Measurements from ENCODE around the gene AGPS.
A peak's percentile ranks its signal among the peaks of the same experiment; 100 is the strongest.
"Not testable (repeated sequence)": the region's sequence is repeated elsewhere in the genome, so short reads cannot be mapped to it uniquely, and the experiment has no call there.

The AGPS gene

DNA sequence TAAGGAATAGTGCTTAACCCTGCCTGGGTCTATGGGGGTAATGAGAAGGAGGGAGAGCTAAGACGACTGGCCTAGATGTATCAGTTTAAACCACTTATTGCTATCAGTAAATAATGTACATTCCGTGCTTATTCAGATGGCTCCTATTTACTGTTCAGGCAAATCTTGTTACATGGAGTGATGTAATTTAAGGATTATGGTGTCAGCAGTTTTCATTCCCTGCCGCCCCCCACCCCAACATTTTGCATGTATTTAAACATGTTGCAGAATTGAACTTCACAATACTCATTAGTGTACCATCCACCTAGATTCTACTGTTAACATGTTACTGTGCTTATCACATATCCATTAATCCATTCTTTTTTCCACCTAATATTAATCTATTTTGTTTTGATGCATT lies 11.7 kb downstream of the AGPS start:
- no peak overlapping the region for H3K4me3 ChIP-seq (ENCODE audit: low read length)
- TF ChIP-seq, protein P1, sequence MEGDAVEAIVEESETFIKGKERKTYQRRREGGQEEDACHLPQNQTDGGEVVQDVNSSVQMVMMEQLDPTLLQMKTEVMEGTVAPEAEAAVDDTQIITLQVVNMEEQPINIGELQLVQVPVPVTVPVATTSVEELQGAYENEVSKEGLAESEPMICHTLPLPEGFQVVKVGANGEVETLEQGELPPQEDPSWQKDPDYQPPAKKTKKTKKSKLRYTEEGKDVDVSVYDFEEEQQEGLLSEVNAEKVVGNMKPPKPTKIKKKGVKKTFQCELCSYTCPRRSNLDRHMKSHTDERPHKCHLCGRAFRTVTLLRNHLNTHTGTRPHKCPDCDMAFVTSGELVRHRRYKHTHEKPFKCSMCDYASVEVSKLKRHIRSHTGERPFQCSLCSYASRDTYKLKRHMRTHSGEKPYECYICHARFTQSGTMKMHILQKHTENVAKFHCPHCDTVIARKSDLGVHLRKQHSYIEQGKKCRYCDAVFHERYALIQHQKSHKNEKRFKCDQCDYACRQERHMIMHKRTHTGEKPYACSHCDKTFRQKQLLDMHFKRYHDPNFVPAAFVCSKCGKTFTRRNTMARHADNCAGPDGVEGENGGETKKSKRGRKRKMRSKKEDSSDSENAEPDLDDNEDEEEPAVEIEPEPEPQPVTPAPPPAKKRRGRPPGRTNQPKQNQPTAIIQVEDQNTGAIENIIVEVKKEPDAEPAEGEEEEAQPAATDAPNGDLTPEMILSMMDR (conservative IDR thresholded peaks at IDR 0.05; ENCODE audit: low read depth, low read length): no peak
- no peak for DNase-seq (ENCODE audit: low read depth)

DNA sequence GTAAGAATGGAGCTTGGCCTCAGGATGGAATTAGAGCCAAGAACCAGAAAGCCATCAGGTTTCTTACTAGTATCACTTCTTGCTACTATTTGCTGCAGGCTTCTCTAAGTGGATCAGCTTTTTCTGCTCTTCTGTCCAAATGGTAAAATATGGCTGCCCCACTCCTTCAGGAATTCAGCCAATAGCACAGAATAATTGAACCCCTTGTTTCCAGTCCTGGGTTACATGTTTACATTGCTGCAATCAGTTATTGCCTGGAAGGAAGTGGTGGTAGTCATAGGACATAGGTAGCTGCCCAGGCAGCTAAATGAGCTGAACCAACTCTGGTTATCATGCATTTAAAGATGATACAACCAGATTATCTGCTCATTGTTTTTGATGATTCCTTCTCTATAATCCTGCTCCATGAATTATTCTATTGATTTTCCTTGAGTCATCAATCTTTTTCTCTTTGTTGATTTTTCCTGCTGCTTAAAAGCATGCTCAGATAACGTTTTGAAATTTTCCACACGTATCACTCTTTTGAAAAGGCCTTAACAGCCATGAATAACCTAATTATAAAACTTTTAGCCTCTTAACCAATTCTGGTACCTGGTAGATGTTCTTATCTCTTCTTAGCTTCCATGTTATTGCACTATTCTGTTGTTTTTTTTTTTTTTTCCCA lies 12.6 kb downstream of the AGPS start:
- TF ChIP-seq, protein P1 (conservative IDR thresholded peaks at IDR 0.05; ENCODE audit: low read depth, low read length): no peak

DNA sequence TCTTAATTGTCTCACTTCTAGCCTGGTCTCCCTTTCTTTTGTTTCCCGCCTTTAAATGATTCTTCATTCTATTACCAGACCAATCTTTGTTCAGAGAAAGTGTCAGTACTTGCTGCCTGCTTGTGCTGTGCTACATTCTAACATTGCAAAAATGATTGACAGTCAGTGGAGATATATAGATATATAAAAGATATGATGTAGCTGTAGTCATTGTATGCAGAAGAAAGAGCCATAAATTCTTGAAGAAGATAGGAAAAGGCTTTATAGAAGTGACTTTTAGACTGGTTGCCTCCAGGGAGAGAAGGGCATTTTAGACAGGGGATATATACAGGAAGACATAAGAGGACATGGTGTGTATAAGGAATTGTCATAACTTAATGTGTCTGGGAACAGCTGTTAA lies 13.6 kb downstream of the AGPS start:
- no peak overlapping the region for H3K4me3 ChIP-seq (ENCODE audit: low read length)
- no peak for DNase-seq (ENCODE audit: low read depth)

More for the DNA sequence above, 12.6 kb downstream of the AGPS start:
- DNase-seq (ENCODE audit: low read depth): no peak
- no peak overlapping the region for H3K4me3 ChIP-seq (ENCODE audit: low read length)

DNA sequence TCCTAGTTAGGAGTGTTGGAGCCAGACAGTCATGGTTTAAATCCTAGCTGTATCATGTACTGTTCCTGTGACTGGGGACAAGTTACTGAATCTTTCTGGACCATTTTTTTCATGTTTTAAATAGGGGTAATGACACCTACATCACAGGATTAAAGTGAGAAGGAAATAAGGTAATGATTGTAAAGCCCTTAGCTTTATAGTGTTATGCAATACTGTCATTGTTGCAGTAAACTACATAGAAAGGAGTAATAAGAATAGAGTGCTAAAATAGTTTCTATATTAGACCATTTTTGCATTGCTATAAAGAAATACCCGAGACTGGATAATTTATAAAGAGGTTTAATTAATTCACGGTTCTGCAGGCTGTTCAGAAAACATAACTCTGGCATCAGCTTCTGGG lies 14.5 kb downstream of the AGPS start:
- H3K4me3 ChIP-seq (ENCODE audit: low read length): no peak overlapping the region
- TF ChIP-seq, protein P1 (conservative IDR thresholded peaks at IDR 0.05; ENCODE audit: low read depth, low read length): no peak
- DNase-seq (ENCODE audit: low read depth): no peak

More for the DNA sequence above, 13.6 kb downstream of the AGPS start:
- TF ChIP-seq, protein P1 (conservative IDR thresholded peaks at IDR 0.05; ENCODE audit: low read depth, low read length): no peak

DNA sequence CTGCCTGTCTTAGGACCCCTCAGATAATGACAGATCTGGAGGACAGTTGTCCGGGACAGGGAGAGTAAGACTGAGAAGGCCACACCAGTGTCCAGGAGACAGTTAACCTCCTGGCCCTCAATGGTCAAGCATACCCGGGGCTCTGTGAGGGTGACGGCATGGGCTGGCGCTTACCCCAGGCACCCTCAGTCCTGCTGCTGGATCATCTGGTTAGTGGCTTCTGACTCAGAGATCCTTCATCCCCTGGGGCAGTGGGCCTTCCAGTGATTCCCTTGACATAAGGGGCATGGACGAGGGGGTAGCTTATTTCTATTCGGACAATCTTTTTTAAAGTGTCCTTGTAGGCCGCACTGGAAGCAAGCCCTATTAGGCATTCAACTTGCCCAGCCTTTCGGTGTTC lies 18.1 kb downstream of the AGPS start:
- DNase-seq (ENCODE audit: low read depth): not testable (repeated sequence)

DNA sequence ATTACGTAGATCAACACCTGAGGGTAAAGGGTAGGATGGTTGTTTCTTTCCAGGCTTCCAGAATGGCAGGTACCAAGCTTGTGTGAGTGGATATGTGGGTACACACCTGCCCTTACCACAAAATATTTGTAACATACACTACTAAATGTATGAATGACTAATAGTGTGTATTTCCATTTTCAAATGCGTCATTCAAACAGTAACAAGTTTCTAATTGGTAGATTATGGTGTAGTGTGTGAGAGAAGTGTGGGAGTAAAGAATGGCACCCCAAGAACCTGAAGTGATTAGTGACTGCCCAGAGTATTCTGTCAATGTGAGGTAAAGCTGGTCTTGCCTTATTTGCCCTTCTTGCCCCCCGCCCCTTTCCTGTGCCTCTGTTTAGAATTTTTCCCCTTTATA lies 21.1 kb downstream of the AGPS start:
- TF ChIP-seq, protein P1 (conservative IDR thresholded peaks at IDR 0.05; ENCODE audit: low read depth, low read length): no peak
- no peak overlapping the region for H3K4me3 ChIP-seq (ENCODE audit: low read length)
- DNase-seq (ENCODE audit: low read depth): no peak

More for the DNA sequence above, 18.1 kb downstream of the AGPS start:
- H3K4me3 ChIP-seq (ENCODE audit: low read length): not testable (repeated sequence)

DNA sequence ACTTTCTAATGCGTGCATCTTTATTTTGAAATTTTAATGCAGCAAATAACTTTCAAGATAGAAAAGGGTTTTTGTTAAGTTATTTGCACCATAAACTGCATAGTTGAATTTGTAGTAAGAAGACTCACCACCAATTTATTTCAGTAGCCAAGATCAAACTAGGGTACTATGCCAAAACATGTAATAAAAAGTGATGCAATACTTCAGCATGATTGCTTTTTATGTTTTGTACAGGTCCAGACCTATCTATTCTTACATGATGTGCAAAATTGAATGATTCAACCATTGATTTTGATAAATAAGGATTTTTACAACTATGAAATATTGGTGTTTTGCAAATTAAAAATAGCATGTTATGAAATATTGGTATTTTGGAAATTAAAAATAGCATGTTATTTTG lies 26.7 kb downstream of the AGPS start:
- DNase-seq (ENCODE audit: low read depth): peak; percentile 19
- no peak overlapping the region for H3K4me3 ChIP-seq (ENCODE audit: low read length)
- TF ChIP-seq, protein P1 (conservative IDR thresholded peaks at IDR 0.05; ENCODE audit: low read depth, low read length): no peak

Measured in retinal pigment epithelial cell (primary cell).